GM12878 (cell line): ENCODE data around the gene ZNF467. TPM values are rescaled to one million over a fixed set of nuclear protein-coding genes. Genes with fewer than 3 reads are reported as not detected.

Source experiments
- ATAC-seq: fragments of 200-7000 bp; cut with Tn5 transposase; 3 replicates; pipeline ENCODE4 v1.9.1; 2020; ENCODE audit warnings: mild to moderate bottlenecking, moderate library complexity
- BruUV-seq: library from RNA; stranded (reverse); fragments of 400-500 nt; replicated peaks from 2 replicates; lab custom pipeline; 2021; lab: Mats Ljungman, UMichigan
- CTCF ChIA-PET: fragments of 300-600 bp; sonication (Branson Sonifier 250); formaldehyde crosslinking; extraction: SDS; loops from one replicate; lab custom pipeline; 2021; ENCODE audit warnings: inconsistent platforms; lab: Yijun Ruan, JAX
- POLR2A ChIA-PET: fragments of 350-600 bp; formaldehyde crosslinking; extraction: SDS; loops from one replicate; lab custom pipeline; 2021; ENCODE audit warnings: inconsistent platforms; lab: Charles Lee
- RAD21 ChIA-PET: fragments of 300-600 bp; sonication (Branson Sonifier 250); formaldehyde crosslinking; loops from one replicate; lab custom pipeline; 2023; ENCODE audit warnings: antibody characterized with exemption; ENCODE audit not compliant: unreplicated experiment; lab: Charles Lee
- SMC1A ChIA-PET: fragments of 300-600 bp; sonication (Branson Sonifier 250); formaldehyde crosslinking; loops from one replicate; lab custom pipeline; 2023; ENCODE audit not compliant: unreplicated experiment, uncharacterized antibody; lab: Charles Lee
- DNase-seq: peaks from one replicate; pipeline ENCODE4 v3.0.0-alpha.2; 2011; ENCODE audit warnings: low read depth, low spot score
- FAIRE-seq: peaks from 3 replicates; lab custom pipeline; 2011; peaks lifted over from hg19 to GRCh38; lab: Jason Lieb, UNC
- H2AFZ ChIP-seq: 2 replicates; pipeline ENCODE4 v1.6.0; 2011; ENCODE audit warnings: low read depth, low read length, control low read depth; ENCODE audit not compliant: control insufficient read depth
- H3K27ac ChIP-seq: 2 replicates; pipeline ENCODE4 v1.5.1; 2011; ENCODE audit warnings: control low read depth; ENCODE audit not compliant: control insufficient read depth, insufficient read depth
- H3K27me3 ChIP-seq, 2 experiments: replicated peaks in 1 of 2; 2 replicates each; pipeline versions ENCODE4 v1.6.0 to v1.6.1; 2011; ENCODE audit warnings: low read length in 1 of 2; ENCODE audit not compliant: control insufficient read depth in 2 of 2, insufficient read depth in 2 of 2
- H3K36me3 ChIP-seq, 2 experiments: 2 replicates each; pipeline ENCODE4 v1.5.1; 2011; ENCODE audit warnings: low read length in 1 of 2; ENCODE audit not compliant: control insufficient read depth in 2 of 2, insufficient read depth in 2 of 2
- H3K4me1 ChIP-seq: 2 replicates; pipeline ENCODE4 v1.6.1; 2011; ENCODE audit warnings: mild to moderate bottlenecking, low read length, moderate library complexity, mixed read lengths; ENCODE audit not compliant: control insufficient read depth, insufficient read depth
- H3K4me2 ChIP-seq: 2 replicates; pipeline ENCODE4 v1.6.0; 2011; ENCODE audit warnings: control low read depth; ENCODE audit not compliant: control insufficient read depth, insufficient read depth
- H3K4me3 ChIP-seq: fragments of 200-600 bp; sonication (generic); 2 replicates; pipeline ENCODE4 v1.5.1; 2016
- H3K79me2 ChIP-seq: 2 replicates; pipeline ENCODE4 v1.6.0; 2011; ENCODE audit warnings: low read length; ENCODE audit not compliant: control insufficient read depth, insufficient read depth
- H3K9ac ChIP-seq: 2 replicates; pipeline ENCODE4 v1.8.0; 2011; ENCODE audit warnings: low read length, control low read depth, mixed read lengths; ENCODE audit not compliant: control insufficient read depth, insufficient read depth
- H3K9me3 ChIP-seq: replicated peaks from 3 replicates; pipeline ENCODE4 v1.5.1; 2011; ENCODE audit warnings: mild to moderate bottlenecking, low read length; ENCODE audit not compliant: control insufficient read depth, insufficient read depth
- H4K20me1 ChIP-seq: 2 replicates; pipeline ENCODE4 v1.6.0; 2011; ENCODE audit not compliant: control insufficient read depth, insufficient read depth
- CHD2 ChIP-seq: IDR thresholded peaks from 2 replicates; pipeline ENCODE4 v1.6.1; 2011; ENCODE audit warnings: low read depth, low read length, improper control_type of control experiment, borderline replicate concordance
- ESRRA ChIP-seq: IDR thresholded peaks from 2 replicates; pipeline ENCODE4 v1.6.1; 2012; ENCODE audit warnings: mild to moderate bottlenecking, low read length, improper control_type of control experiment
- FOXM1 ChIP-seq: IDR thresholded peaks from 2 replicates; pipeline ENCODE4 v1.6.1; 2012; ENCODE audit warnings: low read depth, mild to moderate bottlenecking, inconsistent platforms, low read length, moderate library complexity
- MTA2 ChIP-seq: fragments of 450-650 bp; IDR thresholded peaks from 2 replicates; pipeline ENCODE4 v1.6.1; 2016; ENCODE audit warnings: low read depth, mild to moderate bottlenecking, moderate library complexity
- MXI1 ChIP-seq: fragments of 150-350 bp; IDR thresholded peaks from 2 replicates; pipeline ENCODE4 v1.6.1; 2011; ENCODE audit warnings: low read depth, mild to moderate bottlenecking, inconsistent platforms, low read length, improper control_type of control experiment
- POLR2AphosphoS5 ChIP-seq: IDR thresholded peaks from 2 replicates; pipeline ENCODE4 v1.6.1; 2011; ENCODE audit warnings: mild to moderate bottlenecking, low read length, inconsistent platforms
- ZBTB4 ChIP-seq: fragments of 450-650 bp; formaldehyde crosslinking; IDR thresholded peaks from 2 replicates; pipeline ENCODE4 v1.4.0; 2022; ENCODE audit warnings: mild to moderate bottlenecking, moderate library complexity
- ZNF687 ChIP-seq: fragments of 450-650 bp; IDR thresholded peaks from 2 replicates; pipeline ENCODE4 v1.6.1; 2017; ENCODE audit warnings: mild to moderate bottlenecking, moderate library complexity
- ZZZ3 ChIP-seq: IDR thresholded peaks from 2 replicates; pipeline ENCODE4 v1.6.1; 2011; ENCODE audit warnings: low read depth; ENCODE audit not compliant: control insufficient read depth, insufficient read length
- WGBS: methylation state at CpG from one replicate; pipeline ENCODE4 v1.1.6; 2016; ENCODE audit warnings: low lambda C conversion rate; ENCODE audit not compliant: insufficient replicate concordance, insufficient coverage; ENCODE audit errors: missing lambda C conversion rate; 5-methylcytosine and 5-hydroxymethylcytosine counted together
- in situ Hi-C: fragments of 300-500 bp; cut with MboI; formaldehyde crosslinking; loops from 9 replicates; pipeline ENCODE4 v1.14.3; 2018; ENCODE audit warnings: mixed read lengths
- intact Hi-C: fragments of 100-400 bp; cut with micrococcal nuclease; formaldehyde crosslinking; loops from one replicate; pipeline ENCODE4 v1.14.2; 2022; ENCODE audit not compliant: unreplicated experiment
- polyA plus RNA-seq, 11 experiments: library from polyadenylated mRNA; depleted of rRNA in 4 of 11; unstranded in 6 of 11; stranded (reverse) in 5 of 11; fragments of >200 nt; fragmentation: Nextera tagmentation in 4 of 11; fragmentation: Illumina TruSeq in 1 of 11; extraction: Ambion mirVana in 4 of 11; extraction: Trizol in 1 of 11; gene quantifications; 1 replicate in 1 of 11; 2 replicates in 10 of 11; pipeline versions ENCODE4 v1.2.1 to v1.2.3, GENCODE V29; 2011 to 2016; ENCODE audit warnings: inconsistent platforms in 2 of 11, missing spikeins in 2 of 11, low read depth in 1 of 11
- total RNA-seq, 4 experiments: library from RNA; depleted of rRNA in 3 of 4; stranded (reverse); fragments of >200 nt in 3 of 4; fragmentation: Illumina TruSeq in 1 of 4; extraction: Trizol in 1 of 4; gene quantifications; 2 replicates each; pipeline versions ENCODE4 v1.2.1 to v1.2.3, GENCODE V29; 2013 to 2021

Gene ZNF467
- total and polyA plus RNA-seq, 10 of the 15 experiments (the other 5 are each of a cell fraction or from before 2014, with no cell fraction given), result not detected

- FAIRE-seq, result no peak
Observed at GRCh38 chr7:149724661-149725425, 48.5 kb downstream of the ZNF467 start.

More at GRCh38 chr7:149724661-149725425, 48.5 kb downstream of the ZNF467 start:
- no peaks in the 10 kb centered on the region for H3K9me3 ChIP-seq
- ChIA-PET CTCF (interaction anchor here (2.4 kb wide), 1 partner anchor 17 kb away, joined by 8 read pairs; no protein-coding TSS in a partner anchor), SMC1A (no interaction called here), POLR2A (no interaction called here), RAD21 (no interaction called here)
- TF ChIP-seq FOXM1, result no peak
- TF ChIP-seq ESRRA, result no peak
- no peak for TF ChIP-seq POLR2AphosphoS5
- no peak for TF ChIP-seq ZBTB4
- TF ChIP-seq ZNF687, result no peak
- no peak for TF ChIP-seq MTA2
- TF ChIP-seq ZZZ3, result no peak
- TF ChIP-seq MXI1, result no peak
- no peak for TF ChIP-seq CHD2
- H2AFZ ChIP-seq, result no peak overlapping the region
- intact Hi-C loops (no loop called here), in situ Hi-C loops (no loop called here)
- no peaks in the 10 kb centered on the region for H3K27me3 ChIP-seq
- H3K4me3 ChIP-seq, result no peak overlapping the region
- BruUV-seq, result no TSS peak
- ATAC-seq, result no peak
- peaks cover 4% of the 10 kb centered on the region; the same call in 1 of the 2 replicates for H3K4me1 ChIP-seq
- no peak overlapping the region for H3K9ac ChIP-seq
- no peak overlapping the region for H3K4me2 ChIP-seq
- whole genome bisulfite sequencing, result 75% methylated on average over 12 of the region's 12 CpGs
- no peaks in the 10 kb centered on the region for H4K20me1 ChIP-seq
- H3K79me2 ChIP-seq, result no peaks in the 10 kb centered on the region
- peaks cover 0 to 13% of the 10 kb centered on the region in 2 experiments; a peak in 3 of 4 replicates for H3K36me3 ChIP-seq
- H3K27ac ChIP-seq, result no peak overlapping the region
- DNase-seq, result no peak
